NB4 (cell line): ENCODE results near the gene ARHGAP15.

ENCODE experiments used
- CTCF ChIP-seq: IDR thresholded peaks from one replicate; pipeline ENCODE4 v1.5.1; 2012; ENCODE audit warnings: low read depth, low read length
- MAX ChIP-seq: IDR thresholded peaks from 2 replicates; pipeline ENCODE4 v1.6.1; 2011; ENCODE audit warnings: low read depth, low read length
- MYC ChIP-seq: IDR thresholded peaks from 2 replicates; pipeline ENCODE4 v1.6.1; 2011; ENCODE audit warnings: low read depth, low read length
- POLR2A ChIP-seq: IDR thresholded peaks from 2 replicates; pipeline ENCODE4 v1.6.1; 2011; ENCODE audit warnings: mild to moderate bottlenecking; ENCODE audit not compliant: insufficient read length; ENCODE audit errors: extremely low read depth

- TF ChIP-seq POLR2A (no peak), CTCF (no peak), MAX (no peak), MYC (no peak)
Measured at GRCh38 chr2:143229411-143229810, 100.2 kb downstream of the ARHGAP15 start.
